DMS 273 (cell line): ENCODE data around the gene ADK.
"Not testable (repeated sequence)": the region's sequence is repeated elsewhere in the genome, so short reads cannot be mapped to it uniquely, and the experiment has no call there.

Source experiments
- DNase-seq: peaks from one replicate; lab custom pipeline; 2025; ENCODE audit not compliant: unreplicated experiment; lab: John Stamatoyannopoulos, UW

Gene ADK

GRCh38 chr10:74150990-74151878, at the start of gene ADK:
ADK (plus strand) TSS chr10:74151221; CDS start chr10:74151279, 58 bp downstream.
- peak; percentile 98 for DNase-seq

- DNase-seq: peak; percentile 43
Measured at GRCh38 chr10:74103560-74104258, 47.3 kb upstream of the ADK start.

GRCh38 chr10:74104480-74104879, 46.5 kb upstream of the ADK start:
- DNase-seq: peak; percentile 61

GRCh38 chr10:74104996-74105395, 46.0 kb upstream of the ADK start:
- DNase-seq: no peak

- no peak for DNase-seq
Measured at GRCh38 chr10:74107391-74107790, 43.6 kb upstream of the ADK start.

GRCh38 chr10:74109452-74109851, 41.6 kb upstream of the ADK start:
- no peak for DNase-seq

- DNase-seq: no peak
Measured at GRCh38 chr10:74110120-74110519, 40.9 kb upstream of the ADK start.

- DNase-seq: no peak
Measured at GRCh38 chr10:74111799-74112198, 39.2 kb upstream of the ADK start.

- DNase-seq: no peak
Measured at GRCh38 chr10:74113546-74113945, 37.5 kb upstream of the ADK start.

- no peak for DNase-seq
Measured at GRCh38 chr10:74114041-74114448, 37.0 kb upstream of the ADK start.

GRCh38 chr10:74117738-74118137, 33.3 kb upstream of the ADK start:
- no peak for DNase-seq

- DNase-seq: no peak
Measured at GRCh38 chr10:74118804-74119203, 32.2 kb upstream of the ADK start.

GRCh38 chr10:74120911-74121310, 30.1 kb upstream of the ADK start:
- no peak for DNase-seq

- DNase-seq: no peak
Measured at GRCh38 chr10:74121368-74121767, 29.7 kb upstream of the ADK start.

- no peak for DNase-seq
Measured at GRCh38 chr10:74122060-74122459, 29.0 kb upstream of the ADK start.

GRCh38 chr10:74123081-74123480, 27.9 kb upstream of the ADK start:
- DNase-seq: no peak

GRCh38 chr10:74133923-74134820, 16.8 kb upstream of the ADK start:
- no peak for DNase-seq

GRCh38 chr10:74135452-74135851, 15.6 kb upstream of the ADK start:
- no peak for DNase-seq

GRCh38 chr10:74137992-74138391, 13.0 kb upstream of the ADK start:
- no peak for DNase-seq

- not testable (repeated sequence) for DNase-seq
Measured at GRCh38 chr10:74138596-74138995, 12.4 kb upstream of the ADK start.

- no peak for DNase-seq
Measured at GRCh38 chr10:74139981-74140380, 11.0 kb upstream of the ADK start.
